ENCODE data around the gene AHRR.

AHRR gene

GRCh38 chr5:329121-329735, 7.7 kb downstream of the AHRR start:
- H3K4me3 ChIP-seq (ENCODE audit: low read depth in 1 of 5, low read length in 5 of 5): no peak overlapping the region
- peaks cover 0 to 2% (median 0%) of the 10 kb centered on the region in 5 donors for H3K27me3 ChIP-seq (ENCODE audit: control insufficient read depth in 5 of 5, insufficient read depth in 4 of 5, low read length in 5 of 5)
- H3K9ac ChIP-seq (ENCODE audit: low read length in 5 of 5): no peak overlapping the region
- H3K36me3 ChIP-seq (ENCODE audit: control insufficient read depth in 5 of 5, insufficient read depth in 5 of 5, low read length in 5 of 5): no peaks in the 10 kb centered on the region
- no peaks in the 10 kb centered on the region for H3K4me1 ChIP-seq (ENCODE audit: control insufficient read depth in 5 of 5, insufficient read depth in 5 of 5, low read length in 5 of 5)
- no peaks in the 10 kb centered on the region for H3K9me3 ChIP-seq (ENCODE audit: control insufficient read depth in 5 of 5, low read length in 5 of 5)
- H3K27ac ChIP-seq (ENCODE audit: low read depth, low read length): no peak overlapping the region

- no peak overlapping the region for H3K4me3 ChIP-seq (ENCODE audit: low read depth in 1 of 5, low read length in 5 of 5)
- H3K27me3 ChIP-seq (ENCODE audit: control insufficient read depth in 5 of 5, insufficient read depth in 4 of 5, low read length in 5 of 5): peaks cover 0 to 2% (median 0%) of the 10 kb centered on the region in 5 donors
- H3K9ac ChIP-seq (ENCODE audit: low read length in 5 of 5): no peak overlapping the region
- H3K4me1 ChIP-seq (ENCODE audit: control insufficient read depth in 5 of 5, insufficient read depth in 5 of 5, low read length in 5 of 5): no peaks in the 10 kb centered on the region
- H3K27ac ChIP-seq (ENCODE audit: low read depth, low read length): no peak overlapping the region
- no peaks in the 10 kb centered on the region for H3K9me3 ChIP-seq (ENCODE audit: control insufficient read depth in 5 of 5, low read length in 5 of 5)
- H3K36me3 ChIP-seq (ENCODE audit: control insufficient read depth in 5 of 5, insufficient read depth in 5 of 5, low read length in 5 of 5): no peaks in the 10 kb centered on the region
These were observed 8.3 kb downstream of the AHRR start for GRCh38 chr5:329768-330167.

GRCh38 chr5:332843-333242, 11.3 kb downstream of the AHRR start:
- Histone ChIP-seq H3K27me3 (ENCODE audit: control insufficient read depth in 5 of 5, insufficient read depth in 4 of 5, low read length in 5 of 5) (peaks cover 0 to 7% (median 3%) of the 10 kb centered on the region in 5 donors), H3K36me3 (ENCODE audit: control insufficient read depth in 5 of 5, insufficient read depth in 5 of 5, low read length in 5 of 5) (no peaks in the 10 kb centered on the region), H3K27ac (ENCODE audit: low read depth, low read length) (no peak overlapping the region), H3K4me1 (ENCODE audit: control insufficient read depth in 5 of 5, insufficient read depth in 5 of 5, low read length in 5 of 5) (peaks cover 0 to 2% (median 0%) of the 10 kb centered on the region in 5 donors), H3K4me3 (ENCODE audit: low read depth in 1 of 5, low read length in 5 of 5) (no peak overlapping the region), H3K9me3 (ENCODE audit: control insufficient read depth in 5 of 5, low read length in 5 of 5) (no peaks in the 10 kb centered on the region), H3K9ac (ENCODE audit: low read length in 5 of 5) (no peak overlapping the region)

GRCh38 chr5:333945-334344, 12.4 kb downstream of the AHRR start:
- peaks cover 0 to 2% (median 0%) of the 10 kb centered on the region in 5 donors for H3K4me1 ChIP-seq (ENCODE audit: control insufficient read depth in 5 of 5, insufficient read depth in 5 of 5, low read length in 5 of 5)
- no peak overlapping the region for H3K9ac ChIP-seq (ENCODE audit: low read length in 5 of 5)
- H3K27me3 ChIP-seq (ENCODE audit: control insufficient read depth in 5 of 5, insufficient read depth in 4 of 5, low read length in 5 of 5): peaks cover 0 to 7% (median 3%) of the 10 kb centered on the region in 5 donors
- H3K9me3 ChIP-seq (ENCODE audit: control insufficient read depth in 5 of 5, low read length in 5 of 5): no peaks in the 10 kb centered on the region
- H3K4me3 ChIP-seq (ENCODE audit: low read depth in 1 of 5, low read length in 5 of 5): no peak overlapping the region
- no peak overlapping the region for H3K27ac ChIP-seq (ENCODE audit: low read depth, low read length)
- no peaks in the 10 kb centered on the region for H3K36me3 ChIP-seq (ENCODE audit: control insufficient read depth in 5 of 5, insufficient read depth in 5 of 5, low read length in 5 of 5)

- H3K9me3 ChIP-seq (ENCODE audit: control insufficient read depth in 5 of 5, low read length in 5 of 5): no peaks in the 10 kb centered on the region
- H3K4me3 ChIP-seq (ENCODE audit: low read depth in 1 of 5, low read length in 5 of 5): no peak overlapping the region
- no peak overlapping the region for H3K9ac ChIP-seq (ENCODE audit: low read length in 5 of 5)
- H3K36me3 ChIP-seq (ENCODE audit: control insufficient read depth in 5 of 5, insufficient read depth in 5 of 5, low read length in 5 of 5): no peaks in the 10 kb centered on the region
- peaks cover 0 to 7% (median 3%) of the 10 kb centered on the region in 5 donors for H3K27me3 ChIP-seq (ENCODE audit: control insufficient read depth in 5 of 5, insufficient read depth in 4 of 5, low read length in 5 of 5)
- no peak overlapping the region for H3K27ac ChIP-seq (ENCODE audit: low read depth, low read length)
- peaks cover 0 to 2% (median 0%) of the 10 kb centered on the region in 5 donors for H3K4me1 ChIP-seq (ENCODE audit: control insufficient read depth in 5 of 5, insufficient read depth in 5 of 5, low read length in 5 of 5)
These were observed 13.6 kb downstream of the AHRR start for GRCh38 chr5:334903-335739.

- H3K27me3 ChIP-seq (ENCODE audit: control insufficient read depth in 5 of 5, insufficient read depth in 4 of 5, low read length in 5 of 5): peaks cover 0 to 7% (median 3%) of the 10 kb centered on the region in 5 donors
- no peak overlapping the region for H3K9ac ChIP-seq (ENCODE audit: low read length in 5 of 5)
- no peaks in the 10 kb centered on the region for H3K9me3 ChIP-seq (ENCODE audit: control insufficient read depth in 5 of 5, low read length in 5 of 5)
- peaks cover 0 to 2% (median 0%) of the 10 kb centered on the region in 5 donors for H3K4me1 ChIP-seq (ENCODE audit: control insufficient read depth in 5 of 5, insufficient read depth in 5 of 5, low read length in 5 of 5)
- no peak overlapping the region for H3K27ac ChIP-seq (ENCODE audit: low read depth, low read length)
- H3K4me3 ChIP-seq (ENCODE audit: low read depth in 1 of 5, low read length in 5 of 5): no peak overlapping the region
- H3K36me3 ChIP-seq (ENCODE audit: control insufficient read depth in 5 of 5, insufficient read depth in 5 of 5, low read length in 5 of 5): no peaks in the 10 kb centered on the region
These were observed 14.2 kb downstream of the AHRR start for GRCh38 chr5:335740-336038.

- peaks cover 0 to under 1% (median 0%) of the 10 kb centered on the region in 5 donors for H3K9me3 ChIP-seq (ENCODE audit: control insufficient read depth in 5 of 5, low read length in 5 of 5)
- H3K4me3 ChIP-seq (ENCODE audit: low read depth in 1 of 5, low read length in 5 of 5): no peak overlapping the region
- H3K27ac ChIP-seq (ENCODE audit: low read depth, low read length): no peak overlapping the region
- peaks cover 0 to 10% (median 3%) of the 10 kb centered on the region in 5 donors for H3K27me3 ChIP-seq (ENCODE audit: control insufficient read depth in 5 of 5, insufficient read depth in 4 of 5, low read length in 5 of 5)
- no peaks in the 10 kb centered on the region for H3K36me3 ChIP-seq (ENCODE audit: control insufficient read depth in 5 of 5, insufficient read depth in 5 of 5, low read length in 5 of 5)
- no peak overlapping the region for H3K9ac ChIP-seq (ENCODE audit: low read length in 5 of 5)
- H3K4me1 ChIP-seq (ENCODE audit: control insufficient read depth in 5 of 5, insufficient read depth in 5 of 5, low read length in 5 of 5): peaks cover 0 to 2% (median 0%) of the 10 kb centered on the region in 5 donors
These were observed 16.1 kb downstream of the AHRR start for GRCh38 chr5:337563-338130.

- peaks cover 0 to 8% (median 4%) of the 10 kb centered on the region in 5 donors for H3K4me1 ChIP-seq (ENCODE audit: control insufficient read depth in 5 of 5, insufficient read depth in 5 of 5, low read length in 5 of 5)
- H3K4me3 ChIP-seq (ENCODE audit: low read depth in 1 of 5, low read length in 5 of 5): no peak overlapping the region
- peaks cover 0 to 8% (median 4%) of the 10 kb centered on the region in 5 donors for H3K9me3 ChIP-seq (ENCODE audit: control insufficient read depth in 5 of 5, low read length in 5 of 5)
- H3K36me3 ChIP-seq (ENCODE audit: control insufficient read depth in 5 of 5, insufficient read depth in 5 of 5, low read length in 5 of 5): no peaks in the 10 kb centered on the region
- peak overlapping the region in 1 of 5 donors; percentile 44 for H3K9ac ChIP-seq (ENCODE audit: low read length in 5 of 5)
- H3K27me3 ChIP-seq (ENCODE audit: control insufficient read depth in 5 of 5, insufficient read depth in 4 of 5, low read length in 5 of 5): peaks cover 6 to 23% (median 13%) of the 10 kb centered on the region in 5 donors
- no peak overlapping the region for H3K27ac ChIP-seq (ENCODE audit: low read depth, low read length)
These were observed 21.3 kb downstream of the AHRR start for GRCh38 chr5:342501-343460.

GRCh38 chr5:343461-344401, 22.2 kb downstream of the AHRR start:
- Histone ChIP-seq H3K9ac (ENCODE audit: low read length in 5 of 5) (peak overlapping the region in 2 of 5 donors; percentile 44 to 59), H3K27ac (ENCODE audit: low read depth, low read length) (no peak overlapping the region), H3K4me3 (ENCODE audit: low read depth in 1 of 5, low read length in 5 of 5) (peak overlapping the region in 4 of 5 donors; percentile 38 to 59 (median 46)), H3K9me3 (ENCODE audit: control insufficient read depth in 5 of 5, low read length in 5 of 5) (peaks cover 0 to 8% (median 4%) of the 10 kb centered on the region in 5 donors), H3K27me3 (ENCODE audit: control insufficient read depth in 5 of 5, insufficient read depth in 4 of 5, low read length in 5 of 5) (peaks cover 6 to 27% (median 14%) of the 10 kb centered on the region in 5 donors), H3K4me1 (ENCODE audit: control insufficient read depth in 5 of 5, insufficient read depth in 5 of 5, low read length in 5 of 5) (peaks cover 0 to 8% (median 4%) of the 10 kb centered on the region in 5 donors), H3K36me3 (ENCODE audit: control insufficient read depth in 5 of 5, insufficient read depth in 5 of 5, low read length in 5 of 5) (no peaks in the 10 kb centered on the region)

All from subcutaneous abdominal adipose tissue (tissue), 5 donors.